Right cardiac atrium (tissue), 5 donors: Measurements from ENCODE around the gene KBTBD7. TPM values are rescaled to one million over a fixed set of nuclear protein-coding genes. Genes with fewer than 3 reads are reported as not detected.

Experiments used
- ATAC-seq, 2 donors: fragments of 200-7000 bp; cut with Tn5 transposase; one replicate each; pipeline versions ENCODE4 v1.8.0 to v1.9.1; 2020; ENCODE audit warnings: moderate library complexity in 2 of 2, mild to moderate bottlenecking in 1 of 2
- DNase-seq, 3 donors: peaks; one replicate each; pipeline ENCODE4 v3.0.0-alpha.2; 2020
- H3K27ac ChIP-seq: one replicate; pipeline ENCODE4 v1.5.1; 2013; ENCODE audit warnings: mild to moderate bottlenecking, low read length, control low read depth, moderate library complexity
- H3K27me3 ChIP-seq: one replicate; pipeline ENCODE4 v1.6.1; 2013; ENCODE audit not compliant: control insufficient read depth, insufficient read depth
- H3K4me1 ChIP-seq: one replicate; pipeline ENCODE4 v1.6.1; 2013; ENCODE audit warnings: low read length; ENCODE audit not compliant: control insufficient read depth, insufficient read depth
- H3K4me3 ChIP-seq: one replicate; pipeline ENCODE4 v1.5.1; 2013; ENCODE audit warnings: low read length, control low read depth
- H3K9me3 ChIP-seq: one replicate; pipeline ENCODE4 v1.6.1; 2013; ENCODE audit warnings: low read length; ENCODE audit not compliant: control insufficient read depth
- WGBS: extraction: QIAGEN DNeasy Blood & Tissue Kit; methylation state at CpG from one replicate; pipeline ENCODE4 v1.1.7; 2013; 5-methylcytosine and 5-hydroxymethylcytosine counted together
- intact Hi-C, 4 donors: fragments of 100-400 bp; cut with DNase I; formaldehyde crosslinking; loops; one replicate each; pipeline versions ENCODE4 v1.11.0 to v1.14.0; 2022 to 2023
- polyA plus RNA-seq: library from polyadenylated mRNA; stranded (reverse); fragments of 200-250 nt; gene quantifications from one replicate; pipeline ENCODE4 v1.2.3, GENCODE V29; 2013
- total RNA-seq, 4 donors: library from RNA; stranded (reverse); fragmentation: NEBNext Ultra II Directional; extraction: Animal tissue kit (Norgen Biotek cat#: 25700); gene quantifications; one replicate each; pipeline ENCODE4 v1.2.1, GENCODE V29; 2021
- donor health status: healthy with polysubstance abuse.
- donor health status: DM: no; HTN: yes; CAD: no.
- donor health status: DM: no; HTN: no; CAD: no.
- donor health status: DM: no; HTN: yes; CAD: no; lungs with severe emphysema.
- donor health status: DM: yes; HTN: yes; CAD: no.

Gene KBTBD7
- total and polyA plus RNA-seq, 5 donors = 3.6 to 9.5 (median 8.4) TPM

GRCh38 chr13:41157048-41157717 lies 37.2 kb downstream of the KBTBD7 start:
- WGBS = 94% methylated on average over 4 of the region's 4 CpGs
- H3K27me3 ChIP-seq = no peaks in the 10 kb centered on the region
- no peak for ATAC-seq
- H3K9me3 ChIP-seq = no peaks in the 10 kb centered on the region
- DNase-seq = no peak
- intact Hi-C loops = no loop called here
- H3K4me1 ChIP-seq = no peaks in the 10 kb centered on the region
- no peak overlapping the region for H3K4me3 ChIP-seq
- H3K27ac ChIP-seq = no peak overlapping the region

GRCh38 chr13:41156620-41157019 lies 37.7 kb downstream of the KBTBD7 start:
- Histone ChIP-seq H3K4me3 (no peak overlapping the region), H3K9me3 (no peaks in the 10 kb centered on the region), H3K27me3 (no peaks in the 10 kb centered on the region), H3K27ac (no peak overlapping the region), H3K4me1 (no peaks in the 10 kb centered on the region)
- intact Hi-C loops = no loop called here
- DNase-seq (no peak), ATAC-seq (no peak)
- 70% methylated on average over 2 of the region's 2 CpGs for WGBS

DNA sequence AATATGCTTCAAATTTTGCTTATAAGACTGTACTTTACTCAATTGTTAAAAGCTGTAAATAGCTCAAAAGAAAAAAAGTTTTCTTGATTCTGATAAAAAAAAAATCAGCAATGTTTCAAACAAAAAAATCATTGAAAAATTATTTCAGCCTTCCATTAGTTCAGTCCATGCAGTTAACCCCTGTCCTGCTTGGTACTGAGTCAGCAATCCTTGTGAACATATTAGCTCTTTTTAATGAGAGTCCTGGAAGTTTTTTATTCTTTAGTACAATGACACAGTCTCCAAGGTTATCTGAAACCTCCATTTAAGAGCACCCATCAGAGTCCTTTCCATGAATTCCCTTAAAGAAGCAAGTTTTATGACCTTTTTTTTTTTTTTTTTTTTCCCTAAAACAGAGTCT lies 40.3 kb downstream of the KBTBD7 start:
- Histone ChIP-seq H3K4me3 (no peak overlapping the region), H3K4me1 (no peaks in the 10 kb centered on the region), H3K27me3 (no peaks in the 10 kb centered on the region), H3K9me3 (peaks cover 2% of the 10 kb centered on the region), H3K27ac (no peak overlapping the region)
- DNase-seq (no peak), ATAC-seq (no peak)
- intact Hi-C loops = no loop called here

DNA sequence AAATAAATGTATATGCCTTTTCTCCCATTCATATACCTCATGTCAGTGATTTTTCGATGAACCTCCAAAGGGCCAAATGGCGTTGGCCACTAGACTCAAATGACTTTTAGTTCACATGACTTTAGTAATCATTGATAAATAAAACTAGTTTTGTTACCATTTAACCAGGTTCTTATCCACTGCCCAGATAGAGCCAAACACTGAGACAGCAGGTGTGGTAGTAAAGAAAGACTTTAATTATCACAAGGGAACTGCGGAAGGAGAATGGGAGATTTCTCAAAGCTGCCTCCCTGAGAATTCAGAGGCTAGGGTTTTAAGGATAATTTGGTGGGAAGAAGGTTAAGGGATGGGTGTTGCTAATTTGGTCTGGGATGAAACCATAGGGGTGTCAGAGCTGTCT lies 42.4 kb downstream of the KBTBD7 start:
- DNase-seq (no peak), ATAC-seq (no peak)
- Histone ChIP-seq H3K9me3 (peaks cover 2% of the 10 kb centered on the region), H3K4me1 (no peaks in the 10 kb centered on the region), H3K4me3 (no peak overlapping the region), H3K27ac (no peak overlapping the region), H3K27me3 (no peaks in the 10 kb centered on the region)
- intact Hi-C loops = no loop called here
- WGBS = 98% methylated on average over 3 of the region's 3 CpGs

DNA sequence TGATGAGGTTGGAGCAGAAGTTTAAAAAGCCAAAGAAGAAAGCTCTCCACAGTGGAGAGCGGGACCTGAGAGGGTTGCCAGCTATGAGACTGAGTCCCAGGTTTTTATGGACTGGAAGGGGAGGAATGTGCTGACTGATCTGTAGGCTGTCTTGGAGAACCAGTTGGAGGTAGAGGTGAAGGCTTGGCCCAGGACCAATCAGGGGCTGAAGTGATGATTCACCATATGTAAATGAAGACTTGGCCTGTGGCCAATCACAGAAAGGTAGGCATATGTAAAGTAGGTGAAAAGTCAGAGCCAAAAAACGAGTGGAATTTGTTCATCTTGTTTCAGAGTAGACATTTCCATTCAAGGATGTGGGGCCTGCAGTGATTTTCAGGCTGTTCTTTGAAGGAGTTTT lies 44.3 kb downstream of the KBTBD7 start:
- Histone ChIP-seq H3K9me3 (peaks cover 2% of the 10 kb centered on the region), H3K27me3 (no peaks in the 10 kb centered on the region), H3K4me3 (no peak overlapping the region), H3K4me1 (no peaks in the 10 kb centered on the region), H3K27ac (no peak overlapping the region)
- 82% methylated on average over 2 of the region's 2 CpGs for WGBS
- intact Hi-C loops = no loop called here
- DNase-seq (no peak), ATAC-seq (no peak)

DNA sequence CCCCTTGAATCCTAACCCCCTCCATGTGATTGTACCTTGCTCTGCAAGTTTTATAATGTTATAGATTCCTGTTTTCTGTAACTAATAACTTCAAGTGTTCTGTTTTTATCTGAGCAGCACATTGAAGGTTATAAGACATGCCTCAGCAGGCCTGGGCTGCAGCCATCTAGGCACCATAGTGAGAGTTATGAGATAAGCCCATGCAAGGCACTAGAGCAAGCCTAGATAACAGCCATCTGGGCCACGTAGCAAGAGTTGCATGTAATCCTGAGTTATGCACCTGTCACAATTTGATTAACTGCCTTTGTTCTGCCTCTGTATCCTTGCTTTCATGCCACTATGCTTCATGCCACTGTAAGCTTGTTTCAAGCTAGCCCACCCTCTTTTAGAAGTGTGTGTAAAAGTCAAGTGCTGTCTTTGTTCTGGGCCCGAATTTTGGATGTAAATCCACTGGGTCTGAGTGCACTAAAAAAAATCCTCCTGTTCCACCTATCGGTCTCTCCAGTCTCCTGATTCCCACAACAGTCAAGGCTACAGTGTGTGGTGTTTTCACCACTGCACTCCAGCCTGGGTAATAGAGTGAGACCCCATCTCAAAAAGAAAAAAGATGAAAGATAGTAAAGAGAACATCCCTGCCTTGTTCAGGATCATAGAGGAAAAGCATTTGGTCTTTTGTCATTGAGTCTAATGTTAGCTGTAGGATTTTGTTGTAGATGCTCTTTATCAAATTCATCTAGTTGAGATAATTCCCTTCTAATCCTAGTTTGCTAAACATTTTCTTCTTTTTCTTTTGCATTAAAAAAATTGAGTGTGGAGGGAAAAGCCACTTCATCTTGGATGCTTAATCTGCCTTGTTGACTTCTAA lies 45.7 kb downstream of the KBTBD7 start:
- intact Hi-C loops = no loop called here
- H3K4me3 ChIP-seq = no peak overlapping the region
- ATAC-seq (no peak), DNase-seq (no peak)
- H3K27me3 ChIP-seq = no peaks in the 10 kb centered on the region
- peaks cover 2% of the 10 kb centered on the region for H3K9me3 ChIP-seq
- H3K4me1 ChIP-seq = no peaks in the 10 kb centered on the region
- no peak overlapping the region for H3K27ac ChIP-seq
- WGBS = 77% methylated on average over 3 of the region's 3 CpGs

GRCh38 chr13:41145136-41145908 lies 49.0 kb downstream of the KBTBD7 start:
- Histone ChIP-seq H3K27ac (no peak overlapping the region), H3K4me3 (no peak overlapping the region), H3K27me3 (no peaks in the 10 kb centered on the region), H3K4me1 (no peaks in the 10 kb centered on the region), H3K9me3 (peaks cover 2% of the 10 kb centered on the region)
- 71% methylated on average over 4 of the region's 4 CpGs for WGBS
- no peak for ATAC-seq
- intact Hi-C loops = no loop called here
- DNase-seq = no peak

DNA sequence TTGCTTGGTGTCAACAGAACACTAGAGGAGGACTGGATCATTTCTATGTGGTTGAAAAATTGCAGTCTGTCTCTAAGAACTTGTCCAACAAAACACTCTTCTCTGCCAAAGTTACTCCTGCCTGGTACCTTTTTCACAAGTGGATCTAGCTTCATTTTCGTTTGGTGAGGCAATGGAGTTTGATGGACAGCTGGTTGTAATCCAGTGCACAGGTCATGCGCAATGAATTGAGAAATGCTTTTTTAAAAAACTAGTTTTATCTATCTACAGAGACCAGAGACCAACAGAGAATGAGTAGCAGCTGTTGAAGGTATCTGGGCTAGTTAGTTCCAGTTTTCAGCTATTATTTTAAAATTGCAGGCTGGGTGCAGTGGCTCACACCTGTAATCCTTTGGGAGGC lies 49.8 kb downstream of the KBTBD7 start:
- H3K27me3 ChIP-seq = no peaks in the 10 kb centered on the region
- H3K4me3 ChIP-seq = no peak overlapping the region
- WGBS = 68% methylated on average over 2 of the region's 2 CpGs
- H3K27ac ChIP-seq = no peak overlapping the region
- DNase-seq = no peak
- intact Hi-C loops = no loop called here
- no peaks in the 10 kb centered on the region for H3K4me1 ChIP-seq
- ATAC-seq = no peak
- peaks cover under 1% of the 10 kb centered on the region for H3K9me3 ChIP-seq

Other genes with a start within 250 kb of the KBTBD7 start
- 10 to 100 TPM; 41.3 to 57.1 (median 45.6) TPM for gene ELF1, start 175.3 kb downstream of the KBTBD7 start, total RNA-seq
- 16.6 TPM for gene ELF1, start 175.3 kb downstream of the KBTBD7 start, polyA plus RNA-seq
- gene WBP4, start 133.1 kb downstream of the KBTBD7 start, total RNA-seq = 10 to 100 TPM; 16.6 to 18.6 (median 16.9) TPM
- 21.0 TPM for gene WBP4, start 133.1 kb downstream of the KBTBD7 start, polyA plus RNA-seq
- gene KBTBD6, start 61.8 kb downstream of the KBTBD7 start, total RNA-seq = 10 to 100 TPM in 3 of 4 donors, 1 to 10 TPM in 1; 8.7 to 15.7 (median 14.2) TPM
- 6.6 TPM for gene KBTBD6, start 61.8 kb downstream of the KBTBD7 start, polyA plus RNA-seq
- gene MTRF1, start 69.0 kb upstream of the KBTBD7 start, total RNA-seq = 10 to 100 TPM; 11.0 to 14.3 (median 12.3) TPM
- gene MTRF1, start 69.0 kb upstream of the KBTBD7 start, polyA plus RNA-seq = 12.6 TPM
- 10 to 100 TPM; 10.3 to 14.2 (median 13.4) TPM for gene NAA16, start 116.7 kb upstream of the KBTBD7 start, total RNA-seq
- 6.3 TPM for gene NAA16, start 116.7 kb upstream of the KBTBD7 start, polyA plus RNA-seq